ENCODE data around the gene AMN1. TPM values are rescaled to one million over a fixed set of nuclear protein-coding genes. Genes with fewer than 3 reads are reported as not detected.
"Not testable (repeated sequence)": the region's sequence is repeated elsewhere in the genome, so short reads cannot be mapped to it uniquely, and the experiment has no call there.

Gene AMN1
- total RNA-seq, 1 donor from 2014 or later: 31.9 TPM

- no peak overlapping the region for H3K4me3 Mint-ChIP-seq (ENCODE audit: low read depth)
- H3K27ac Mint-ChIP-seq: peak overlapping the region; percentile 4
- peaks cover 16% of the 10 kb centered on the region for H3K36me3 Mint-ChIP-seq (ENCODE audit: insufficient read depth)
- H3K9me3 Mint-ChIP-seq (ENCODE audit: low read depth): peaks cover 26% of the 10 kb centered on the region
- no peaks in the 10 kb centered on the region for H3K27me3 Mint-ChIP-seq
- no peak for DNase-seq (ENCODE audit: low spot score, unreplicated experiment)
- peaks cover 24% of the 10 kb centered on the region for H3K4me1 Mint-ChIP-seq (ENCODE audit: low read depth)
- no peak for TF ChIP-seq CTCF (IDR thresholded peaks at IDR 0.05; ENCODE audit: unreplicated experiment)
Measured at GRCh38 chr12:31732926-31733548, 4.2 kb upstream of the AMN1 start.

DNA sequence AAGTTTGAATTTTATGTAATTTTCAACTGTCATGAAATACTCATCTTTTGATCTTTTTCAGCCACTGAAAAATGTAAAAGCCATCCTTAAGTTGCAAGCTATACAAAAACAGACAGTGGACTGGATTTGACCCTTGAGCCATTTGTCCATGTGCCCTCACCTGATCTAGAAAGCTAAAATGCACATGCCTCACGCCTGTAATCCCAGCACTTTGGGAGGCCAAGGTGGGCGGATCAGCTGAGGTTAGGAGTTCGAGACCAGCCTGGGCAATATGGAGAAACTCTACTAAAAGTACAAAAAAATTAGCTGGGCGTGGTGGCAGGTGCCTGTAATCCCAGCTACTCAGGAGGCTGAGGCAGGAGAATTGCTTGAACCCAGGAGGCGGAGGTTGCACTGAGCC lies 2.4 kb upstream of the AMN1 start:
- not testable (repeated sequence) for H3K4me3 Mint-ChIP-seq (ENCODE audit: low read depth); H3K27ac Mint-ChIP-seq; H3K27me3 Mint-ChIP-seq; DNase-seq (ENCODE audit: low spot score, unreplicated experiment)
- peaks cover 25% of the 10 kb centered on the region for H3K4me1 Mint-ChIP-seq (ENCODE audit: low read depth)
- H3K9me3 Mint-ChIP-seq (ENCODE audit: low read depth): peaks cover 31% of the 10 kb centered on the region
- H3K36me3 Mint-ChIP-seq (ENCODE audit: insufficient read depth): peaks cover 23% of the 10 kb centered on the region

GRCh38 chr12:31729705-31730104 lies 884 bp upstream of the AMN1 start:
- peaks cover 24% of the 10 kb centered on the region for H3K36me3 Mint-ChIP-seq (ENCODE audit: insufficient read depth)
- peaks cover 31% of the 10 kb centered on the region for H3K9me3 Mint-ChIP-seq (ENCODE audit: low read depth)
- H3K27me3 Mint-ChIP-seq: no peaks in the 10 kb centered on the region
- no peak for DNase-seq (ENCODE audit: low spot score, unreplicated experiment)
- TF ChIP-seq CTCF (IDR thresholded peaks at IDR 0.05; ENCODE audit: unreplicated experiment): no peak
- H3K27ac Mint-ChIP-seq: peak overlapping the region; percentile 99
- peaks cover 31% of the 10 kb centered on the region for H3K4me1 Mint-ChIP-seq (ENCODE audit: low read depth)
- peak overlapping the region; percentile 88 for H3K4me3 Mint-ChIP-seq (ENCODE audit: low read depth)

DNA sequence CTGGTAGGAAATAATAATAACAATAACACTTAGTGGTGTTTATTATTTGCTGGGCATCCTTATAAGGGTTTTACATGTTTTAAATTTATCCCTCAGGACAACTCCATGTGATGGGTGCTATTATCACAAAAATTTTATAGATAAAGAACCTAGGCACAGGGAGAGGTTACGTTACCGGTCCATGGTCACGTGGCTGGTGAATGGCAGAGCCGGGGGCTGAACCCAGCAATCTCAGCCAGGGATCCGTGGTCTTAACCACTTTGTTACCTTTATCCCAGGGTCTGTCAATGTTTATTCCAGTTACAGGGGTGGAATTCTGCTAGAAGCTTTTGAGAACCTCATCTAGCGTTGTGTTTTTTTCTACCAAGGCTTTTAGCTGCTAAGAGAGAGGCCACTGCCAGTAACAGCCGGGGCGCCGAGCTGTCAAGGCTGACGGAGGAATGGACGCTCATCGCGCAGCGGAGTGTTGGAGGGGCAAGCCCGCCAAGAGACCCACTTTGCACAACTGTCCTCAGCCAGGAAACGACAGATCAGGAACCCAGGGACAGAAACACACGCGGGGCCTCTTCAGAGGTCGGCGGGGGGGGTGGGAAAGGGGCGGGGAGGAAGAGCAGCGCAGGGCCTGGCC lies 418 bp downstream of the AMN1 start:
- Mint-ChIP-seq H3K27me3 (no peaks in the 10 kb centered on the region), H3K4me1 (ENCODE audit: low read depth) (peaks cover 41% of the 10 kb centered on the region), H3K9me3 (ENCODE audit: low read depth) (peaks cover 27% of the 10 kb centered on the region), H3K27ac (peak overlapping the region; percentile 99), H3K4me3 (ENCODE audit: low read depth) (peak overlapping the region; percentile 88), H3K36me3 (ENCODE audit: insufficient read depth) (peaks cover 29% of the 10 kb centered on the region)
- TF ChIP-seq CTCF (IDR thresholded peaks at IDR 0.05; ENCODE audit: unreplicated experiment): no peak
- DNase-seq (ENCODE audit: low spot score, unreplicated experiment): no peak

DNA sequence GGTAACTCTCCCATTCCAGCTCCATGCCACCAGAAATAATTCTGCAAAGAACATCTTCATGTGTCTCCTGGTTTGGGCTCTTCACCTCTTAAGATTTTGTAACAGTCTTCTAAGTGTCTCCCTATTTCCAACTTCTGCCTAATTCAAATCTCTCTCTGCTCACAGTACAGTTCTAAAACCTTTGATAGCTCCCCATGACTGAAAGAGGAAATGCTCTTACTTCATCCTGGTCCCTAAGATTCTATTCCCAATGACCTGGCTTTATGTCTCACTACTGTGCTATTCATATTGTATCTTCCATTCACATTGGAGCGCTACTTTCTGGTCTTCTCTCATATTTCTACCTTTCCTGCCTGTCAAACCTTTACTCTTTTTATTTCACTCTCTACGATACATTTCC lies 1.6 kb downstream of the AMN1 start:
- H3K27me3 Mint-ChIP-seq: no peaks in the 10 kb centered on the region
- peaks cover 22% of the 10 kb centered on the region for H3K9me3 Mint-ChIP-seq (ENCODE audit: low read depth)
- peak overlapping the region; percentile 14 for H3K27ac Mint-ChIP-seq
- H3K36me3 Mint-ChIP-seq (ENCODE audit: insufficient read depth): peaks cover 32% of the 10 kb centered on the region
- H3K4me1 Mint-ChIP-seq (ENCODE audit: low read depth): peaks cover 42% of the 10 kb centered on the region
- TF ChIP-seq CTCF (IDR thresholded peaks at IDR 0.05; ENCODE audit: unreplicated experiment): no peak
- H3K4me3 Mint-ChIP-seq (ENCODE audit: low read depth): peak overlapping the region; percentile 27
- no peak for DNase-seq (ENCODE audit: low spot score, unreplicated experiment)

GRCh38 chr12:31726575-31726974 lies 2.2 kb downstream of the AMN1 start:
- H3K9me3 Mint-ChIP-seq (ENCODE audit: low read depth): peaks cover 16% of the 10 kb centered on the region
- peaks cover 43% of the 10 kb centered on the region for H3K4me1 Mint-ChIP-seq (ENCODE audit: low read depth)
- peaks cover 36% of the 10 kb centered on the region for H3K36me3 Mint-ChIP-seq (ENCODE audit: insufficient read depth)
- no peaks in the 10 kb centered on the region for H3K27me3 Mint-ChIP-seq
- no peak overlapping the region for H3K27ac Mint-ChIP-seq
- no peak overlapping the region for H3K4me3 Mint-ChIP-seq (ENCODE audit: low read depth)
- no peak for DNase-seq (ENCODE audit: low spot score, unreplicated experiment)
- no peak for TF ChIP-seq CTCF (IDR thresholded peaks at IDR 0.05; ENCODE audit: unreplicated experiment)
